Stimulated activated CD4-positive, alpha-beta T cell treated with anti-CD3 and anti-CD28 coated beads, Interleukin-2, amount 100 ng/mL, for 48 hours (primary cell): Measurements from ENCODE around the gene KSR2.

Experiments used
- DNase-seq, 2 donors: peaks; one replicate each; pipeline ENCODE4 v3.0.0-alpha.2; 2020

The KSR2 gene

GRCh38 chr12:117438809-117439208 lies 530.0 kb downstream of the KSR2 start:
- DNase-seq: no peak

DNA sequence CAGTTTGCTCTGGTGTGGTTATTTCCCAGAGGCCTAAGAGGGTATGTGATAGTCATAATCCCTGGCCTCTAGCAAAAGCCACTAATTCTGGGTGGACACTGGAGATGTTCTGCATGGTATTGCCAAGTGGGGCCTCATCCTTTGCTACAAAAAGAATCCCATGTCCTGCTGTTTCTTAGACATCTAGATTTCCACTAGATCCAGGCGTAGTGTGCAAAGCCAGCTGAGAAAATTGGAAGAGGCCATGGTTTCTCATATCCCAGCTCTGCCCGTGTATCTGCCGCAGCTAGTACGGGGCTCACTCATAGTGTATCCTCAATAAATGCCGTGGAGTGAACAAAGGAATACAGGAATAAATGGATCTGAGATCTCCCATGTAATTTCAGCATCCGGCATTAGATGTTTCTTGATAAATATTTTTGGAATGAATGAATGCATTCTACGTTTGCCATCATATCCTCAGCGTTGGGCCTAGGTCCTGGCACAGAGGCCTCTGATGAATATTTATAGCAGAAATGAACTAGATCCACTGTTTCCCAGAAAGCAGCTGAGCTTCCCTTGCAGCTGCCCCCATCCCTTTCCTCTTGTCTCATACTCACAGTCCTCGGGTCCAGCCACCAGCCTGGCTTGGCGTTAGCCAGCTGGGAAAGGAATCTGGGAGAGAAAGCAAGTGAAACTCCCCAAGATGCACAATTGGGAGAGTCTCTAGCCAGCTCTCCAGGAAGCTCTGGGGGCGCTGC lies 531.1 kb downstream of the KSR2 start:
- DNase-seq: no peak

GRCh38 chr12:117433878-117434277 lies 534.9 kb downstream of the KSR2 start:
- no peak for DNase-seq

GRCh38 chr12:117430246-117430645 lies 538.5 kb downstream of the KSR2 start:
- no peak for DNase-seq

DNA sequence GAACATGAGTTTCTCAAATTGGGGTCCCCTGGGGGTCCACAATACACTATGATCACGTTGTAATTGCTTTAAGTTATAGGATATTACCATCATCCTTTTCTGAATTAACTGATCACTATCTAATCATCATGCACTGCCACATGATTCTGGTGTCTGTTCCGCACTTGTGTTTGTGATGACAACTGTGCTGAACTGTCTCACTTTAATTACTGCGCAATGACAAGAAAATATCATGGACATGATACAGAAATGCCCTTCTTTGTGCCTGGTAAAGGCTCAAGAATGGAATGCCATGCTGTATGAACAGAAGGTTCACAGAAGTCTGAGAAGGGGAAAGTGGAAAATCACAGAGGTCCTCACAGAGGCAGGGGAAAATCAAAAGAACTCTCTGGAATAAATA lies 541.6 kb downstream of the KSR2 start:
- DNase-seq: no peak

GRCh38 chr12:117421987-117422386 lies 546.8 kb downstream of the KSR2 start:
- DNase-seq: no peak

DNA sequence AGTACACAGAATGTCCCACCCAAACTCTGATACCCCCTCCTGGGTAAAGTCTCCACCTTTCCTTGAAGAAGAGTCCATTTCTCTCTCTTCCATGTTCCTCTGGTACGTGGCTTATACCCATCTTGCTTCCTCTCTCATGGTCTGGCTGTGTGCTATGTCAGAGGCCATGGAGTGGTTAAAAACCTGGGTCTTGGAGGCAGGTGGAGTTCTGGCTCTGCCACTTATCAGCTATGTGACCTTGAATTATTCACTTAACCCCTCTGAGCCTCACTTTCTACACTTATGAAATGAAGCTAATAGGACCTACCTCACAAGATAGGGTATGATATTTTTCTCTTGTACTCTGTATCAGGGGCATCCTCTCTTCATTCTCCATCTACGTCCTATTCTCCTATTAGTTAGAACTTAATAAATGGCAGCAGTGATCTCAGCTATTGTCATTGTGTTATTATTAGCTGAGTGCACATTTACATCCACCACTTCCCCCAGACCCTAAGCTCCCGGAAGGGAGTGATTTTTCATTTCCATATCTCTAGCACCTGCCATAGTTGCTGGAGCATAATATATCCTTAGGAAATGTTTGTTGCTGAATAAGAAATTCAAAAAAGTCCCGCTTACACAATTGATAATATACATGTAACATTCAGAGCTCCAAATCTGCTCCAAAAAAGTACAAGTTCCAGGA lies 547.6 kb downstream of the KSR2 start:
- DNase-seq: no peak

GRCh38 chr12:117417004-117417403 lies 551.8 kb downstream of the KSR2 start:
- no peak for DNase-seq

DNA sequence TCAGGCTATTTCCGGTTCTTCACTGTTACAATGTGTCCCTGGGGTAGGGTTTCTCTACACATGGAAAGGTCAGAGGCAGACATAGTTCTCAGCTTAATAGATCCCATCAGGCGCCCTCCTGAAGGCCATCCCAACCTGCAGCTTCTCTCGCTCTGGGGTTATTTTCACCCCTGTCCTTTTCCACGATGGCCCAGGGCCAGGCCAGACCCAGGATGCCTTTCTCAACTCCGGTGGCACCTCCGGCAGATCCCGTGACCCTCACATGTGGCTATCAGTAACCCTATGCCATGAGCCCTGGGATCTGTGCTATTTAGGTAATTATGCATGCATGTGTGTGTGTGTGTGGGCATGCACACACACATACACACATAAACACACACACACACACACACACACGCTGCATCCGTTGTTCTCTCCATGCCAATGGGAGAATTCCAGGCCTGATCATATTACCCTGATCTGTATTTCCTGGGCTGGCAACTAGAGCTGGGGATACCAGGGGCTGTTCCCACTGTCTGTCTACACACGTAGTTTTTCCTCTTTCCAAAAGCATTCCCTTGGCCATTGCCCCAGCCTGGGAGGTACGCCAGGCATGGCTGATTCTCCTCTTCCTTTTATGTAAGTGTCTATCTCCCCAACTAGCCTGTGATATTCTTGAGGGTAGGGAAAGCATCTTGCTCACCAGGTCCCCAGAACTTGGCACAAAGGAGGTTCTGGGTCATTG lies 556.2 kb downstream of the KSR2 start:
- no peak for DNase-seq

- no peak for DNase-seq
Measured at GRCh38 chr12:117409286-117409685, 559.5 kb downstream of the KSR2 start.

GRCh38 chr12:117408161-117408791 lies 560.5 kb downstream of the KSR2 start:
- no peak for DNase-seq

- no peak for DNase-seq
Measured at GRCh38 chr12:117404940-117405339, 563.9 kb downstream of the KSR2 start.

DNA sequence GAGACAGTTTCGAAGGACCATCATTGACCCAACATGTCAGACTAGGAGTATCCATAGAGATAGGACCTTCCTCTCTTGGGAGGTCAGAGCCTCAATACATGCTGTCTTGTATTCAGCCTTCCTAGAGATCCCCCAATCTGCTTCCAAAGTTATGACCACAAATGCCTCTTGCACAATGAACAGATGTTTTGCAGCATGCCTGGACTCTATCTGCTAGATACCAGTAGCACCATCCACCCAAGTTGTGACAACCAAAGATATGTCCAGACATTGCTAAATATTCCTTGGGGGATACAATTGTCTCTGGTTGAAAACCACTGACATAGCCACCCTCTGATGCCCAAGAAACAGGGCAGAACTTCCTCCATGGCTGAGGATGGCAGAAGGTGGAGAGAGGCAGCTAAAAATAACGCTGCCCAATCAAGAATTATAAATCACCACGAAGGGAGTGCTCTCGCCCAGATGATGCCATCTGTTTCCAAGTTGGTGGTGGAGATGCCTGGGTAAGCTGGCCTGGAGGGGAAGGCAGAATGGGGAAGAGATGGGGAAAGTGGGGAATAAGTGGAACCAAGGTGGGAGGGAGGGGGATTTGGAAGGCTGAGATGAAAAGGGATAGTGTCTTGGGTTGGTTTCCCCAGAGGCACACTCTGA lies 564.5 kb downstream of the KSR2 start:
- no peak for DNase-seq

GRCh38 chr12:117403586-117404139 lies 565.1 kb downstream of the KSR2 start:
- DNase-seq: no peak
